GM19467 (cell line): Measurements from ENCODE around the gene KLHL36.
A peak's percentile ranks its signal among the peaks of the same experiment; 100 is the strongest.

Source experiments
- ATAC-seq: cut with Tn5 transposase; IDR thresholded peaks from one replicate; pipeline ENCODE4 v1.9.1; 2021; ENCODE audit warnings: mild to moderate bottlenecking, moderate library complexity; ENCODE audit not compliant: unreplicated experiment

KLHL36 gene

GRCh38 chr16:84647828-84648594 lies at the start of gene KLHL36:
Gene KLHL36, plus strand, starts transcription at chr16:84648511. Its CDS starts 2,357 bp downstream, at chr16:84650868.
- peak; percentile 80 for ATAC-seq

GRCh38 chr16:84599521-84600202 lies 48.6 kb upstream of the KLHL36 start:
- peak; percentile 32 for ATAC-seq

- ATAC-seq = peak; percentile 63
These were observed 47.7 kb upstream of the KLHL36 start for GRCh38 chr16:84600343-84601229.

GRCh38 chr16:84603140-84603816 lies 45.0 kb upstream of the KLHL36 start:
- no peak for ATAC-seq

- ATAC-seq = no peak
These were observed 44.4 kb upstream of the KLHL36 start for GRCh38 chr16:84603940-84604339.

- no peak for ATAC-seq
These were observed 43.8 kb upstream of the KLHL36 start for GRCh38 chr16:84604477-84605013.

- no peak for ATAC-seq
These were observed 42.9 kb upstream of the KLHL36 start for GRCh38 chr16:84605339-84605848.

GRCh38 chr16:84606081-84606875 lies 42.0 kb upstream of the KLHL36 start:
- ATAC-seq = no peak

- no peak for ATAC-seq
These were observed 41.2 kb upstream of the KLHL36 start for GRCh38 chr16:84607061-84607460.

GRCh38 chr16:84607694-84608093 lies 40.6 kb upstream of the KLHL36 start:
- peak; percentile 48 for ATAC-seq

- no peak for ATAC-seq
These were observed 40.0 kb upstream of the KLHL36 start for GRCh38 chr16:84608282-84608681.

- ATAC-seq = no peak
These were observed 38.6 kb upstream of the KLHL36 start for GRCh38 chr16:84609563-84610177.

GRCh38 chr16:84610376-84610775 lies 37.9 kb upstream of the KLHL36 start:
- no peak for ATAC-seq

- ATAC-seq = no peak
These were observed 37.3 kb upstream of the KLHL36 start for GRCh38 chr16:84611041-84611440.

- no peak for ATAC-seq
These were observed 35.6 kb upstream of the KLHL36 start for GRCh38 chr16:84612686-84613085.

GRCh38 chr16:84613408-84614072 lies 34.8 kb upstream of the KLHL36 start:
- ATAC-seq = no peak

- no peak for ATAC-seq
These were observed 34.2 kb upstream of the KLHL36 start for GRCh38 chr16:84614073-84614459.

GRCh38 chr16:84614623-84614967 lies 33.7 kb upstream of the KLHL36 start:
- ATAC-seq = no peak
